GM21390 (cell line): ENCODE results near the gene TMEM39B.
"Not testable (repeated sequence)": the region's sequence is repeated elsewhere in the genome, so short reads cannot be mapped to it uniquely, and the experiment has no call there.

ENCODE experiments used
- ATAC-seq: cut with Tn5 transposase; IDR thresholded peaks from one replicate; pipeline ENCODE4 v1.9.1; 2021; ENCODE audit not compliant: unreplicated experiment

The TMEM39B gene

DNA sequence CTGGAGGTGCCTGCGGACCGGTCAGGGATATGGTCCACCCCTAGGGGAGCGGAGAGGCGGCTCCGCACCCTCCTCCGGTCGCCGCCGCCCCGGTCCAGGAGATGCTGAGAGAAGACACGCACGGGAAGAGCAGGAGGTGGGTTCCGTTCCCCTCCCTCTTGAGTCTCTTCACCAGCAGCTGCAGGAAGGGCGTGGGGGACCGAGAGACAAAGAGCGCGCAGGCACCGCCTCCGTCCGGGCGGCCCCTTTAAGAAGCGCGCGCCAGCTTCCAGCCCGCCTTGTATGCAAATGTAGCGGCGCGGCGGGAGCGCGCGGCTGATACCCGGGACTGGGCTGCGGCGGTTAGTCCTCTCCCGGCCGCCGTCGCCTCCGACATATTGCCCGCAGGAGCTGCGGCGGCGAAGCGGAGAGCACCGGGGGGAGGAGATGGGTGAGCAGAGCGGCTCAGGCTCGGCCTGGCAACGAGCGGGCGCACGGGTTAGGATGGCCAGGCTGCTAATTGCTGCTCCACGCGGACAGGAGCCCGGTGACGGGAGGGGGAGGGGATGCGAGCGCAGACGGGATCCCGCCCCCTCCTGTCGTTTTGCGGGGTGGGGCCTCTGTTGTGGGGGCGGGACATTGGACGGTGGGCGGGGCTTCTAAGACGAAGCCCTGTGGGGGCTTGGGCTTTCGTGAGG is at the start of gene TMEM39B:
Gene TMEM39B, plus strand, starts transcription at position 318 of the 677 bp plus-strand sequence. Its CDS starts 109 bp downstream, at position 427.
- peak; percentile 87 for ATAC-seq

DNA sequence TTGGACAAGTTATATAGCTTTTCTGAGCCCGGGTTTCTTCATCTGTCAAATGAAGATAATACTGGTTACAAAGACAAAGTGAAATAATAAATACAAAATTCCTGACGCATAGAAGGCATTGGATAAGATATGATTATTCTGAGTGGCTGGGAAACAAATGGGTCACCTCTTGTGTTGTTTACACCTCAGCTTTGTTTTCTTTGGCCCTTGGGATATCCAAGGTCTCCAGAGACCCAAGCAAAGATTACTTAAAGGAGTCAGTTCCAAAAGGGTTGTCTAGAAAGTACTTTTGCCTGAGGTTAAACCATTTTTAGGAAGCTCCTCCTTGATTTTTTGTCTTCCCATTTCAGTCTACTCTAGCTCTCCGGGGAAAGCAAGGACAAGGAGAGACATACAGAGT is 49.4 kb upstream of the TMEM39B start:
- ATAC-seq, result no peak

DNA sequence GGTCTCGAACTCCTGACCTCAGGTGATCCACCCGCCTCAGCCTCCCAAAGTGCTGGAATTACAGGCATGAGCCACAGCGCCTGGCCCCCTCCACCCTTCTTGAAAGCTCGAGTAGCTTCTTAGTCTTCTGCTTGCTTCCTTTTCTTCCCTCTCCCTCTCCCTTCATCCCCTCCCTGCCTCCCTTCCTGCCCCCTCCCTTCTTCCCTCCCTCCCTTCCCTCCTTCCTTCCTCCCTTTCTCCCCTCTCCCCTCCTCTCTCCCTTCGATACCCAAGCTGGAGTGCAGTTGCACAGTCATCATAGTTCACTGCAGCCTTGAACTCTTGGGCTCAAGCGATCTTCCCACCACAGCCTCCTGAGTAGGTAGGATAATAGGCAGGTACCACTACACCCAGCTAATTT is 47.2 kb upstream of the TMEM39B start:
- no peak for ATAC-seq

DNA sequence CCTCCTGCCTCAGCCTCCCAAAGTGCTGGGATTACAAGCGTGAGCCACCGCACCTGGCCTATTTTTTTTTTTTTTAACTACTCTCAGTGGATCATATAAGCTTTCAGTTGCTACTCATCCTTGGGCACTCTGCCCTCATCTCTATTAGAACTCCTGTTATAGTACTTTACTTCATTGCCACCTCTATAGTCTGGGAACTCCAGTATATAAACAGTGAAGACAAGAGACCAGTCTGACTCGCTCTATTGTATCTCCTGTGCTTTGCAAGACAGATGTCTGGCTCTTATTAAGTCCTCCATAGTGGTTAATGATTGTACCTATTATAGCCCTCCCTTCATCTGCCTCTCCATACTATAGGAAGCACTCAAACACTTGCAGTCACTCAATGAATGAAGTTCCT is 44.0 kb upstream of the TMEM39B start:
- no peak for ATAC-seq

DNA sequence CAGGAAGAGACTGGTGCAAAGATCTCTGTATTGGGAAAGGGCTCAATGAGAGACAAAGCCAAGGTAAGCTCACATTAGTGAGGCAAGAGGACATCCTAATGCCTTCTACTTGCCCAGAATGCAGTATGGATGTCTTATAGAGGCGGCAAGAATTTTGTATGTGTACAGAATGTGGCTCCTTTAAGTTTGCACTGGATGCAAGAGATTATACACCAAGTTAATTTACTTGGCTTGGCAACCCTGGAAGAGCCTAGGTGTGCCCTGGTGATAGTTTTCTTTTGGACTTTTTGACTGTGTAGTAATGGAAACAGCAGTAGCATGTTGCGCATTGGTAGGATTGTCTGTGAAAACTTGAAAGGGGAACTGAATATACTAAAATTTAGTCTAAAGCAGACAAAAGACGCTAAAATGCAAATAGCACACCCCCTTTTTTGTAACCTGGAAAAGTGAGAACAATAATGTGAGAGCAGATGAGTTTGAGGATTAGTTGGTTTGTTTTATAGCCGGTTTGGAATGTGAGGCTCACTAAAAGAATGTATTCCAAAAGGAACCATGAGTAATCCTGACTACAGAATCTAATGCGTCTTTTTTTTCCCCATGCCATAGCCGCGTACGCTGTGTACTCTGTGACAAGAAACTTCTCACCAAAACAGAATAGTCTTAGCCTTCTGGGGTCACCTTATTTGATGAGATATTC is 41.0 kb upstream of the TMEM39B start:
- ATAC-seq, result no peak

DNA sequence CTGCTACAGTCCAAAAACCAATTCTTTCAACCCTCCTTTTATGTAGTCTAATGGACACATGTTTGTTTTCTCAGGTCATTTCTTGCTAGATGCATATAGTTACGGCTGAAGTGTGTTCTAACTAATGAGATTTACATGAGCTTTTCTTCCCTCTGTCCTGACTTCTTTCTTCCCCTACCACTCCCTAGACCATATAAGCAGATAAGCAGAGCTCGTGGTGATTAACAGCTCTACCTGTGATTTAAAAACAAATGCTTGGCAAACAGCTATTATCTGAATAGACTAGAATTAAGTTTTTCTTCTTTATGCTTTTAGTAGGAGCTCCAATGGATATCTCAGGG is 40.5 kb upstream of the TMEM39B start:
- ATAC-seq, result no peak

DNA sequence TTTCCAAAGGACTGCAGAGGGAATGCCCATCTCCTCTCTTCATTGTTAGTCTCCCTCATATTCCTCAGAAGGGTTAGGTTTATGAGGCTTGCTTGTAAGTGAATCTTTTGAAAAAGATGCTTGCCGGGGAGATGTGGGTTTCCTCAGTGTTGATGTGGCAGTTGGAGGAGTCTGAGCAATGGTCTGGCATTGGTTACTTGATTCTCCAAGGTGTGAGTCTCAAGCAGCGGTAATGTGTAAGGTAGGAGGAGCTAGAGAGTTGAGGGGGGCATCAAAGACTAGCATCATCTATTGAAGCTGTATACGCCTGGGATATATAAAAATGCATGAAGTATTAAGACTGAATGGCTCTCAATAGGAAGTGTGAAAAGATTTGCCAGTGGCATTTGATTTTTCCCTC is 37.6 kb upstream of the TMEM39B start:
- ATAC-seq, result no peak

DNA sequence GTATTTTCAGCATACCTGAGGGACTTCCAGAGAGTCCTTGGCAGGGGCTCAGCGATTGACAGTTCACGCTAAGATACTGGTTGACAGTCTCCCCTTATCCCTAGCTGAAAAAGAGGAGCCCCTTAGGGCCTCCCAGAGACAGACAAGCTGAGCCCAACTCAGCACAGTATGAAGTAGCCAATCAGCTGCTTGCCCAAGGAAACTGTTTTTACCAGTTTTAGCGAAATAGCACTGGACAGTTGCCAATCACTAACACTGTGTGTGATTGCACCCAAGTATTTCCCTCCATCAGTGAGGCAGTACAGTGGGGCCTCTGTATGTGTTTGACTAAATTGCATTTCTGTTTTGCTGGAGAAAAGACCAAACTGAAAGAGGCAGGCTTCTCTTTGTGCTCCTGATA is 32.0 kb upstream of the TMEM39B start:
- no peak for ATAC-seq

DNA sequence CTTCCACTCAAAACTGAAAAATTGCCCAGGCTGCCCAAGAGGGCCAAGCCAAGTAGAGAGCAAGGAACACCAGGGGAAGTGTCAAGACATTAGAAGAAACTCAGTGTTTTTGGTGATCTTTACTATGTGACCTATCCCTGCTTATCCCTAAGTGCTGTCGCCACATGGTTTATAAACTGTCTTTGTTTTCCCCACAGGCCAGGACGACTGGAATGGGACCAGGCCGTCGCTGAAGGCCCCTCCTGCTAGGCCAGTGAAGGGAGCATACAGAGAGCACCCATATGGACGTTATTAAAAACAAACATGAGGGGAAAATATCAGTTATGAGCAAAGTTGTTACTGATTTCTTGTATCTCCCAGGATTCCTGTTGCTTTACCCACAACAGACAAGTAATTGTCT is 30.4 kb upstream of the TMEM39B start:
- no peak for ATAC-seq

DNA sequence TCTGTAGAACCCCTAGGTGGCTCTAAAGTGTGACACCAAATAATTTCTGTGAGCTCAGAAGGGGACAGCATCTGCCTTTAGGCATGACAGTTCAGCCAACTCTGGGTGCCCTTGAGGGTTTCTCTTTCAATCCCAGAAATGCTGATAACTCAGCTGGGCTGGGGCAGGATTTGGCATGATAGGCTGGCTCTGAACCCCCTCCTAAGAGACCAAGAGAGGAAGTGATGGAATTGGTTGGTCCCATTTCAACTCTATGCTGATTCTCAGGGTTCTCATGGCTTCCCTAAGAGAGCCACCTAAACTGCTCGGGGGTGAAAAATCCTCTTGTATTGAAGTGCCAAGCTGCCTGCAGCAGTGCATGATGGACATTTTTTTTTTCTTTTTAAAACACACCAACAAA is 28.5 kb upstream of the TMEM39B start:
- ATAC-seq, result no peak

DNA sequence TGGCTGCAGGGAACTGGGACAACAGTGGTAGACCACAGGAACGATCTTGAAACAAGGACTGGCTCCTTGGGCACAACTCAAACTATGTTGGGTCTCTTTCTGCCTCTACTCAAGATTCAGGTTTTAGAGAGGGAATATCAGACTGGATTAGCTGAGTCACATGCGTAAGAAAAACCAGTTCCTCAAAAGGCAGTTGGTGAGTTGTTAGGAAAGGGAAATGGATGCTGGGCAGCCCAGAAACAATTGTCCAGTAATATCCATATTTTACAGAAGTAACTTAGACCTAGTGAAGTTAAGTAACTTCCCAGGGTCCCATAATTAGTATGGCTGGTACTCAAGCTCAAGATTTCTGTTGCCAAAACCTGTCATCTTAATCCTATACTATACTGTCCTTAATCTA is 27.0 kb upstream of the TMEM39B start:
- ATAC-seq, result no peak

DNA sequence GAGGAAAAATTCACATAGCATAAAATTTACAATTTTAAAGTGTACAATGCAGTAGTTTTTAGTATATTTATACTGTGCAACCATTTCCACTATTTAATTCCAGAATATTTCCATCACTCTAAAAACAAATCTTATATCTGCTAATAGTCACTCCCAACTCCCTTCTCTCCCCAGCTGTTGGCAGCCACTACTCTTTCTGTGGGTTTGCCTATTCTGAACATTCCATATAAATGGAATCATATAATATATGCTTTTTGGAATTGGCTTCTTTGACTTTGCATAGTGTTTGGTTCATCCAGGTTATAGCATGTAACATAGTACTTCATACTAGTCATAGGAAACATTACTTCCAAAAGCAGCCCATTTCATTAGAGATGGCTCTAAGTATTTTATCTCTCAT is 25.0 kb upstream of the TMEM39B start:
- ATAC-seq, result no peak

DNA sequence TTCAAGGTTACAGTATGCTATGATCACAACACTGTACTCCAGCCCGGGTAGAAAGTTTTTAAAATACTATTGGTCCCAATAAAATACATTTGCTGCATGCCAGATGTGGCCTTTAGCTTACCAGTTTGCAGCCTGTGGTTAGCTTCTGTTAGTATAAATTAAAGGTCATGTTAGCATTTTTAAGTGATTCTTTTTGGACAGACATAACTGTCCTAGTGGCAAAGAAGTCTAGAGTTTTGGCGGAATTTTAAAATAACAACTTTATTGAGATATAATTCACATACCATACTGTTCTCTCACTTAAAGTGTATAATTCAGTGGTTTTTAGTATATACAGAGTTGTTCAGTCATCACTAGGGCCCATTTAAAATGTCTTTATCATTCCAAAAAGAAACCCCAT is 24.3 kb upstream of the TMEM39B start:
- no peak for ATAC-seq

DNA sequence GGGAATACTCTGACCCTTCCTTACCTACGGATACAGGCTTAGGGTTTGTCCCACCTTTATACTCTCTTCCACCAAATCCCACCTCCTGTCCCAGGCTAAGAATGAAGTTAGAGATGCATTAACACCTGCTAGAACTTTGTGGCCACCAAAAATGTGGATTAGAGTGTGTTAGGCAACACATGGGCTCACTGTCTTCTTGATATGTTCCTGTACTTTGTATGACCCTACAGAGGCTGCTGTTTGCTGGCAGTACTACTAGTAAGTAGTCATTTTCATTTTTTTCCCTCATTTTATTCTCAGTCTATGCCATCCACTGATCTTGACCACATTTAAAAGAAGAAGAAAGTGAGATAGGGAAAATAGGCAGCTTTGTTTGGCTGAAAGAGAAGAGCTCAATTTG is 21.0 kb upstream of the TMEM39B start:
- no peak for ATAC-seq

DNA sequence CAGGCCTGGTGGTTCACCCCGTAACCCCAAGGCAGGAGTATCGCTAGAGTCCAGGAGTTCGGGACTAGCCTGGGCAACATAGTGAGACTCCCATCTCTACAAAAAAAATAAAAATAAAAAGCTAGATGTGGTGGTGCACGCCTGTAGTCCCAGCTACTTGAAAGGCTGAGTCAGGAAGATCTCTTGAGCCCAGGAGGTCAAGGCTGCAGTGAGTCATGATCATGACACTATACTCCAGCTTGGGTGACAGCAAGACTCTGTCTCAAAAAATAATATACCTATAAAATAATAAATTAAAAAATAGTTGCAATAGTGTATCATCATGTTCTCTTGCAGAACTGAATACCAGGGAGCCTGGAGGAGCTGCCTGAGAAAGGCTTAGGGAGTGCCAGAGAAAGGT is 19.9 kb upstream of the TMEM39B start:
- no peak for ATAC-seq

DNA sequence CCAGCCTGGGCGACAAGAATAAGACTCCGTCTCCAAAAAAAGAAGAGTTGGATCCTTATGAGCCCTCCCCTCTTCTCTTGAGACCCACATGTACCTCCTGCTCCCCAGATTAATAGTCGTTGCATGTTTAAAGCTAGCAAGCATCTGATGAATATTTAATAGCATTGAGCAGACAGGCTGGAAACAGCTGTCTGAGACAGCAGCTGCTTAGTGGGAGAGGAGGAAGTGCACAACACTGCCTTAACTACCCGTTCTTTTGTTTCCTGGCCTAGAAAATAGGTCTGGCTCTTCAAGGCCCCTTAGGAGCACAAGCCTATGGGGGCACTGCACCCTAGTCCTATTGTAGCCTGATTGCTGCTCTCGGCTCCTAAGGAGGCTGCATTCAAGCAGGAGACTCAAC is 17.3 kb upstream of the TMEM39B start:
- no peak for ATAC-seq

DNA sequence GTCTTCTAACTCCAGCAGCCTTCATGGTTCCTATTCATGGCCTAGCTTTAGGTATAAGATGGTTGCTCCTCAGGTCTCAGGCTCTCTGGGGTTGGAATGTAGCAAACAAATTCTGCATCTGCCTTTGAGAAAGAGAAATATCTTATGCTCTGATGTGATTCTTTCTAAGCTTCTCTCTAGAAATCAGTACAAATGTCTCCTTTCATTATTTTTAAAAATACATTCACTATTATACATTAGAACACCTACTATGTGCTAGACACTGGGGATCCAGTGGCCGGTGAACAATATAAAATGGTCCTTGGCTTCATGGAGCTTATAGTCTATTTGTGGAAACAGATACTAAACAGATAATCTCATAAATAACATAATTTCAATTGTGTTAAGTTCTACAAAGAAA is 16.1 kb upstream of the TMEM39B start:
- no peak for ATAC-seq

DNA sequence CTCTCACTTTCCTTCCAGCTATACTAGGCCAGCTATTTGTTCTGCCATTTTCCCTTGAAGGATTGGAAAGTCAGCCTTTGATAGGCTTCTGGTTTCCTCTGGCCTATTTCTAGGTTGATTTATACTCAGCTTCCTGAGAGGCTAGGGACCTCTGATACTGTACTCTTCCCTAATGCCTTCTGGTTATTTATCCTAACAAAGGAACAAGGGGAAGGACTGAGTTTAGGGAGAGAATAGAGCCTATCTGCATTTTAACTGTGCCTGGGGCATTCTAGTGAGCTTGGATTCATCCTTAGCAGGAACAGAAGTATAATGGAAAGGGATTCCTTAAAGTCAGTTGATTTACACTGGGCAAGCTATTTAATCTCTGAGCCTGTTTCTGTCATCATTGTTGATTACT is 11.8 kb upstream of the TMEM39B start:
- no peak for ATAC-seq

DNA sequence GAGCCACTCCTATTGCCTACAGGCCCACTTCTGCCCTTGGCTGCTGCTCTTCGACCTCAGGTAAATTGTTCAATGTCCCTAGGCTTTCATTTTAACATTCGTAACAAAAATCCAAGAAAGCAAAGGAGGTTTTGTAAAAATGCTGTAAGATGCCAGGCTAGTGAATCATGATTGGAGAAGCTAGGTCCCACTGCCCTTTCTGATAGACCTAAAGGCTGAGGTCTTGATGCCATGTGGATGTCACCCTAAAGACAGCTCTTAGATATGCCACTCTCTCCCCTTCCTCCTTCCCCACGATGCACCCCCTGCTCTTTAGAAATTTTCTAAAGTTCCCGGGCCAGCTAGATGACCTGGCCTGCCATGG is 9.9 kb upstream of the TMEM39B start:
- ATAC-seq, result no peak

DNA sequence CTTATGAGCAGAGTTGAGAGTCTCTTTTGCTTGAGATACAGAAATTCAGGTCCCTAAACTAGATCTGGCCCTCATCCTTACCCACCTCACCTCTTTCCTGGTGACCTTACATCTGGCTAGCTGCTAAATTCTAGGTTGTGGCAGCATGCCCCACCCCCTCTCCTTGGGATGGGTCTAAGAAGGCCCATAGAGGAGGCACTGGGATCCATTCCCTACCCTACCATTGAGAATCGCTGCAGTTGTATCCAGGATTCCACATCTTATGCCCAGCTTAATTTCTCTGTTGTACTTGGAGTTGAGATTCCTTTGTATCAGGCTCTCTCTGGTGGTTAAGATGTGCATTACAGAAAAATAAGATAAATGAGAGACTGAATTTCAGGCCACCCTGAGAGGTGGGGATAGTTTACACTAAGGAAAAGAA is 9.5 kb upstream of the TMEM39B start:
- no peak for ATAC-seq

DNA sequence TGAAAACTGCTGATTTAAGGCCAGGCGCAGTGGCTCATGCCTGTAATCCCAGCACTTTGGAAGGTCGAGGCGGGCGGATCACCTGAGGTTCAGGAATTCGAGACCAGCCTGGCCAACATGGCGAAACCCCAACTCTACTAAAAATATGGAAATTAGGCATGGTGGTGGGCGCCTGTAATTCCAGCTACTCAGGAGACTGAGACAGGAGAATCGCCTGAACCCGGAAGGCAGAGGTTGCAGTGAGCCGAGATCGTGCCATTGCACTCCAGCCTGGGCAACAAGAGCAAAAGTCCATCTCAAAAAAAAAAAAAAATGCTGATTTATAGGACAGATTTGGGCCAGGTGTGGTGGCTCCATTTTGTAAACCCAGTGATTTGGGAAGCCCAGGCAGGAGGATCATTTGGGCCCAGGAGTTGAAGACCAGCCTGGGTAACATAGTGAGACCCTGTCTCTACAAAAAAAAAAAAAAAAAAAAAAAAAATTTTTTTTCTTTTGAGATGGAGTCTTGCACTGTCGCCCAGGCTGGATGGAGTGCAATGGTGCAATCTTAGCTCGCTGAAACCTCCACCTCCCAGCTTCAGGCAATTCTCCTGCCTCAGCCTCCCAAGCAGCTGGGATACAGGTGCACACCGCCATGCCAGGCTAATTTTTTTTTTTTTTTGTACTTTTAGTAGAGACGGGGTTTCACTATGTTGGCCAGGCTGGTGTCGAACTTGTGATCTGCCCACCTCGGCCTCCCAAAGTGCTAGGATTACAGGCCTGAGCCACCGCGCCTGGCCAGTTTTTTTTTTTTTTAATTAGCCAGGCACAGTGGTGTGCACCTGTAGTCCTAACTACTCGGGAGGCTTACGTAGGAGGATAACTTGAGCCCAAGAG is 6.9 kb upstream of the TMEM39B start:
- not testable (repeated sequence) for ATAC-seq

DNA sequence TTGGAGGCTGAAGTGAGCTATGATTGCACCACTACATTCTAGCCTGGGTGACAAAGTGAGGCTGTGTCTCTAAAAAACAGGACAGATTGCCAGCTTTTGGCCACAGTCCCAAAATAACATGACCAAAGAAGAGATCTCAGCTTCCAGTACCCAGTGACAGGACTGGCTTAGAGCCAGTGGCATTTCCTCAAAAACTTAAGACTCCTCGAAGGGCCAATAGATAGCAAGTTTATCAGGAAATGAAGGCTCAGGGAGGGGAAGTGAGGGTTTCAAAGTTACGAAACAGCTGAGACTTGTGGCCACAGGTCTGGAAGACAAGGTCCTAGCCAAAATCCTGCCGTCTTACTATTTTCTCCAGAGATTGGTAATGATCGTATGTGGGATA is 6.3 kb upstream of the TMEM39B start:
- ATAC-seq, result no peak
